HG03135 (cell line): Measurements from ENCODE around the gene OSCP1.

Experiments
- ATAC-seq: cut with Tn5 transposase; IDR thresholded peaks from one replicate; pipeline ENCODE4 v1.9.1; 2021; ENCODE audit warnings: mild to moderate bottlenecking, moderate library complexity; ENCODE audit not compliant: unreplicated experiment

OSCP1 gene

GRCh38 chr1:36406440-36406839, 43.8 kb downstream of the OSCP1 start:
- ATAC-seq = no peak

- no peak for ATAC-seq
These were observed 47.8 kb downstream of the OSCP1 start for GRCh38 chr1:36402504-36402890.

- ATAC-seq = no peak
These were observed 48.4 kb downstream of the OSCP1 start for GRCh38 chr1:36401602-36402503.

GRCh38 chr1:36400825-36401601, 49.2 kb downstream of the OSCP1 start:
- no peak for ATAC-seq

GRCh38 chr1:36400514-36400824, 49.8 kb downstream of the OSCP1 start:
- no peak for ATAC-seq

GRCh38 chr1:36398370-36398977, 51.8 kb downstream of the OSCP1 start:
- no peak for ATAC-seq

- peak; percentile 87 for ATAC-seq
These were observed 52.6 kb downstream of the OSCP1 start, which contains the start of gene LSM10 for GRCh38 chr1:36397378-36398230. Gene LSM10 (minus strand): TSS chr1:36397908. CDS start chr1:36394129, 3,779 bp downstream.

- peak; percentile 41 for ATAC-seq
These were observed 53.2 kb downstream of the OSCP1 start for GRCh38 chr1:36397083-36397377.

GRCh38 chr1:36396359-36396758, 53.9 kb downstream of the OSCP1 start:
- ATAC-seq = no peak

- ATAC-seq = no peak
These were observed 56.6 kb downstream of the OSCP1 start for GRCh38 chr1:36393686-36394085.

GRCh38 chr1:36392836-36393235, 57.4 kb downstream of the OSCP1 start:
- ATAC-seq = no peak

GRCh38 chr1:36391271-36391670, 59.0 kb downstream of the OSCP1 start:
- ATAC-seq = no peak

GRCh38 chr1:36390411-36390810, 59.8 kb downstream of the OSCP1 start:
- ATAC-seq = no peak

GRCh38 chr1:36389999-36390398, 60.3 kb downstream of the OSCP1 start:
- ATAC-seq = no peak

GRCh38 chr1:36389261-36389660, 61.0 kb downstream of the OSCP1 start:
- ATAC-seq = no peak

GRCh38 chr1:36387141-36387949, 62.9 kb downstream of the OSCP1 start:
- no peak for ATAC-seq

GRCh38 chr1:36386265-36387140, 63.7 kb downstream of the OSCP1 start:
- peak; percentile 45 for ATAC-seq

- ATAC-seq = peak; percentile 86
These were observed 64.6 kb downstream of the OSCP1 start, which contains the start of gene STK40 for GRCh38 chr1:36385410-36386264. Gene STK40 (minus strand): TSS chr1:36385924. CDS start chr1:36361332, 24,592 bp downstream.
